IMR-90 (cell line): ENCODE measurements around the gene LYVE1. TPM values are rescaled to one million over a fixed set of nuclear protein-coding genes. Genes with fewer than 3 reads are reported as not detected.

Experiments used
- ATAC-seq: fragments of 200-7000 bp; cut with Tn5 transposase; 2 replicates; pipeline ENCODE4 v1.9.1; 2020; ENCODE audit warnings: low read depth, mild to moderate bottlenecking, moderate library complexity
- BruUV-seq: library from RNA; stranded (reverse); fragments of 400-500 nt; replicated peaks from 2 replicates; lab custom pipeline; 2021; lab: Mats Ljungman, UMichigan
- CTCF ChIA-PET: fragments of 300-600 bp; formaldehyde crosslinking; extraction: SDS; loops from one replicate; lab custom pipeline; 2021; ENCODE audit warnings: antibody characterized with exemption; lab: Yijun Ruan, JAX
- POLR2A ChIA-PET: fragments of 300-600 bp; sonication (Branson Sonifier 250); formaldehyde crosslinking; loops from one replicate; lab custom pipeline; 2022; ENCODE audit warnings: antibody characterized with exemption; ENCODE audit not compliant: unreplicated experiment; lab: Charles Lee
- DNase-seq: peaks from one replicate; pipeline ENCODE4 v3.0.0; 2013
- H2AFZ ChIP-seq: replicated peaks from 2 replicates; pipeline ENCODE3; 2013; ENCODE audit warnings: low read length, mild to moderate bottlenecking; ENCODE audit not compliant: poor library complexity
- H2AK5ac ChIP-seq: 2 replicates; pipeline ENCODE4 v1.6.1; 2013; ENCODE audit warnings: low read depth, low read length, inconsistent platforms
- H2AK9ac ChIP-seq: replicated peaks from 2 replicates; pipeline ENCODE3; 2013; ENCODE audit warnings: mild to moderate bottlenecking, low read depth, low read length, moderate library complexity; ENCODE audit not compliant: poor library complexity
- H2BK120ac ChIP-seq: 2 replicates; pipeline ENCODE4 v1.6.1; 2013; ENCODE audit warnings: low read depth, low read length, inconsistent platforms
- H2BK15ac ChIP-seq: 3 replicates; pipeline ENCODE4 v1.6.1; 2013; ENCODE audit warnings: low read depth, low read length, inconsistent platforms
- H2BK20ac ChIP-seq: 2 replicates; pipeline ENCODE4 v1.6.1; 2013; ENCODE audit warnings: low read depth, mild to moderate bottlenecking, inconsistent platforms, low read length, moderate library complexity
- H2BK5ac ChIP-seq: 2 replicates; pipeline ENCODE4 v1.6.1; 2013; ENCODE audit warnings: mild to moderate bottlenecking, low read depth, low read length, inconsistent platforms; ENCODE audit not compliant: poor library complexity, severe bottlenecking
- H3K14ac ChIP-seq: replicated peaks from 2 replicates; pipeline ENCODE4 v1.6.1; 2013; ENCODE audit warnings: low read depth, low read length, inconsistent platforms
- H3K18ac ChIP-seq: 2 replicates; pipeline ENCODE4 v1.6.1; 2013; ENCODE audit warnings: low read depth, low read length, control low read depth
- H3K23ac ChIP-seq: 2 replicates; pipeline ENCODE4 v1.6.1; 2013; ENCODE audit warnings: low read depth, low read length, inconsistent platforms
- H3K27ac ChIP-seq: 2 replicates; pipeline ENCODE4 v1.5.1; 2013; ENCODE audit warnings: mild to moderate bottlenecking, control low read depth, low read length; ENCODE audit not compliant: insufficient read depth
- H3K27me3 ChIP-seq: 2 replicates; pipeline ENCODE4 v1.6.1; 2013; ENCODE audit warnings: low read length; ENCODE audit not compliant: control insufficient read depth, insufficient read depth
- H3K36me3 ChIP-seq: 2 replicates; pipeline ENCODE4 v1.6.1; 2013; ENCODE audit warnings: low read length, mixed read lengths; ENCODE audit not compliant: control insufficient read depth, insufficient read depth
- H3K4ac ChIP-seq: 2 replicates; pipeline ENCODE4 v1.6.1; 2013; ENCODE audit warnings: low read depth, low read length, inconsistent platforms
- H3K4me1 ChIP-seq: 2 replicates; pipeline ENCODE4 v1.6.1; 2013; ENCODE audit warnings: low read length, mixed read lengths; ENCODE audit not compliant: control insufficient read depth, insufficient read depth
- H3K4me2 ChIP-seq: 2 replicates; pipeline ENCODE4 v1.6.1; 2013; ENCODE audit warnings: low read depth, mild to moderate bottlenecking, control low read depth, low read length, moderate library complexity
- H3K4me3 ChIP-seq: 2 replicates; pipeline ENCODE4 v1.5.1; 2013; ENCODE audit warnings: low read depth, mild to moderate bottlenecking, control low read depth, low read length, moderate library complexity; ENCODE audit not compliant: insufficient read depth
- H3K56ac ChIP-seq: 2 replicates; pipeline ENCODE4 v1.6.1; 2013; ENCODE audit warnings: low read length, inconsistent platforms; ENCODE audit not compliant: insufficient read depth; ENCODE audit errors: extremely low read depth
- H3K79me1 ChIP-seq, 2 experiments: 2 replicates each; pipeline ENCODE4 v1.6.1; 2013; ENCODE audit warnings: low read length in 2 of 2, inconsistent platforms in 1 of 2, low read depth in 1 of 2
- H3K9ac ChIP-seq: 2 replicates; pipeline ENCODE4 v1.6.1; 2013; ENCODE audit warnings: low read depth, low read length, control low read depth
- H3K9me1 ChIP-seq: 2 replicates; pipeline ENCODE4 v1.6.1; 2013; ENCODE audit warnings: low read length, inconsistent platforms; ENCODE audit not compliant: insufficient read depth
- H3K9me3 ChIP-seq: 2 replicates; pipeline ENCODE4 v1.6.1; 2013; ENCODE audit warnings: low read length; ENCODE audit not compliant: control insufficient read depth, insufficient read depth
- H4K20me1 ChIP-seq: 2 replicates; pipeline ENCODE4 v1.6.1; 2013; ENCODE audit warnings: low read length, inconsistent platforms; ENCODE audit not compliant: insufficient read depth
- H4K5ac ChIP-seq: 2 replicates; pipeline ENCODE4 v1.6.1; 2013; ENCODE audit warnings: mild to moderate bottlenecking, low read depth, low read length, control low read depth
- H4K8ac ChIP-seq, 2 experiments: 2 replicates each; pipeline ENCODE4 v1.6.1; 2013; ENCODE audit warnings: low read depth in 2 of 2, low read length in 2 of 2, control low read depth in 1 of 2, inconsistent platforms in 1 of 2
- H4K91ac ChIP-seq: 2 replicates; pipeline ENCODE4 v1.6.1; 2013; ENCODE audit warnings: low read depth, low read length, inconsistent platforms; ENCODE audit not compliant: insufficient read depth
- CHD1 ChIP-seq: IDR thresholded peaks from 2 replicates; pipeline ENCODE4 v1.6.1; 2012; ENCODE audit warnings: low read depth, low read length, improper control_type of control experiment
- MAFK ChIP-seq: IDR thresholded peaks from 2 replicates; pipeline ENCODE4 v1.6.1; 2012; ENCODE audit warnings: low read depth, low read length, improper control_type of control experiment
- MAZ ChIP-seq: IDR thresholded peaks from 2 replicates; pipeline ENCODE4 v1.6.1; 2012; ENCODE audit warnings: low read depth, mild to moderate bottlenecking, low read length, improper control_type of control experiment, moderate library complexity, borderline replicate concordance
- NFE2L2 ChIP-seq: fragments of 150-350 bp; IDR thresholded peaks from 2 replicates; pipeline ENCODE4 v1.6.1; 2016; ENCODE audit warnings: low read depth, mild to moderate bottlenecking, low read length
- POLR2A ChIP-seq: IDR thresholded peaks from 2 replicates; pipeline ENCODE4 v1.6.1; 2012; ENCODE audit warnings: mild to moderate bottlenecking, low read depth, low read length
- RFX5 ChIP-seq: IDR thresholded peaks from 2 replicates; pipeline ENCODE4 v1.8.0; 2012; ENCODE audit warnings: low read depth, mild to moderate bottlenecking, low read length, moderate library complexity
- SMC3 ChIP-seq: fragments of 150-350 bp; IDR thresholded peaks from 2 replicates; pipeline ENCODE4 v1.6.1; 2016; ENCODE audit warnings: low read depth, mild to moderate bottlenecking, antibody characterized with exemption, low read length, moderate library complexity
- WGBS, 2 experiments: methylation state at CpG; one replicate each; pipeline versions ENCODE4 v1.1.5 to v1.1.7; 2013; ENCODE audit warnings: missing lambda C conversion rate in 2 of 2; ENCODE audit not compliant: insufficient read length in 1 of 2; ENCODE audit errors: extremely low coverage in 2 of 2; 5-methylcytosine and 5-hydroxymethylcytosine counted together
- dilution Hi-C: fragments of 300-500 bp; cut with HindIII; formaldehyde crosslinking; loops from one replicate; pipeline ENCODE4 v1.14.3; 2018; ENCODE audit warnings: low sequenced_read_pairs; ENCODE audit not compliant: unreplicated experiment
- in situ Hi-C: fragments of 300-500 bp; cut with MboI; formaldehyde crosslinking; loops from 3 replicates; pipeline ENCODE4 v1.14.3; 2019; ENCODE audit warnings: low sequenced_read_pairs, inconsistent platforms, mixed read lengths
- intact Hi-C: fragments of 100-400 bp; cut with micrococcal nuclease; formaldehyde crosslinking; loops from 2 replicates; pipeline ENCODE4 v1.10.0; 2022
- polyA plus RNA-seq, 3 experiments: library from polyadenylated mRNA; depleted of rRNA; stranded (reverse); fragments of >200 nt; gene quantifications; 2 replicates each; pipeline ENCODE4 v1.2.3, GENCODE V29; 2012; ENCODE audit warnings: low replicate concordance in 1 of 3
- total RNA-seq: library from RNA; depleted of rRNA; stranded (reverse); fragments of >200 nt; gene quantifications from 2 replicates; pipeline ENCODE4 v1.2.3, GENCODE V29; 2012
- TF ChIP-seq, protein P1 (sequence below): fragments of 150-350 bp; IDR thresholded peaks from 2 replicates; pipeline ENCODE4 v1.6.1; 2017; ENCODE audit warnings: mild to moderate bottlenecking, antibody characterized with exemption, low read length, low read depth

Gene LYVE1
- total and polyA plus RNA-seq, 2 of the 4 experiments (the other 2 are of a cell fraction) = not detected

DNA sequence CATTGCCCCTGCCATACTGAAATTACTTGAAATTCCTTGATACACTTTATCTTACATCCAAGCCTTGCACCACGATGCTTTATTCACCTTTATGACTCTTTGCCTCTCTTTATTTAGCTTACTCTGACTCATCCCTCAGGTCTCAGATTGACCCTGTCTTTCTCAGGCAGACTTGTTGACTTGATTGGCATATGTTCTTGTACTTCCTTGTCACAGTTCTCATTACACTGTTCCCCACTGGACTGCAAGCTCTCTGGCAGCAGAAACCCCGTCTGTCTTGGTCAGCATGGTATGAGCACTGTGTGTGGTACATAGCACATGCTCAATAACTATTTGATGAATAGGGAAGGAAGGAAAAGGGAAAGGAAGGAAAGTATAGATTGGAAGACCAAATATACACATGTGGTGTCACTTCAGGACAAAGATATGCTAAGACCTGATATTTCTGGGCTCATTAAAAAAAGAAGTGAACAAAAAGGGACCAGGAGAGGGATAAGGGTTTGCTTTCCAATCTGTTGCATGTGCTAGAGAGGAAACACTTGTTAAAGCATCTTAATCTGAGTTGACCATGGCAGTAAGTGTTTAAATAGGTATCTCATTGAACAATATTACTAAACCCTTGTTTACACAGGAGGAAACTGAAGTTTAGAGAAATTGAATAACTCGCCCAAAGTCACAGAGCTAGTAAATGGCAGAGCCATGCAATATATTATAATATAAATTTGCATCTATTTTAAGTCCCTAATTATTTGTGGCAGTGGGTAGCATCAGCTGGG lies 7.2 kb downstream of the LYVE1 start:
- Histone ChIP-seq H4K8ac (no peak overlapping the region), H3K56ac (no peak overlapping the region; the same call in 1 of the 2 replicates), H3K9me3 (no peaks in the 10 kb centered on the region), H3K27ac (no peak overlapping the region), H3K4ac (peak overlapping the region; percentile 8; the same call in 1 of the 2 replicates), H2BK20ac (peak overlapping the region; percentile 33; the same call in 1 of the 2 replicates), H3K18ac (no peak overlapping the region), H2BK120ac (no peak overlapping the region; the same call in 1 of the 2 replicates), H4K91ac (no peak overlapping the region), H3K9ac (no peak overlapping the region), H3K4me3 (no peak overlapping the region), H3K27me3 (no peaks in the 10 kb centered on the region), H2BK15ac (peak overlapping the region; percentile 67; the same call in 2 of the 3 replicates), H3K9me1 (peaks cover 5% of the 10 kb centered on the region), H4K5ac (no peak overlapping the region), H3K23ac (no peak overlapping the region), H2AFZ (no peak overlapping the region), H3K79me1 (no peaks in the 10 kb centered on the region), H3K14ac (no peak overlapping the region), H2BK5ac (no peak overlapping the region), H2AK5ac (peak overlapping the region; percentile 44; the same call in 1 of the 2 replicates), H3K4me2 (no peak overlapping the region), H2AK9ac (no peak overlapping the region), H3K36me3 (no peaks in the 10 kb centered on the region), H4K20me1 (no peaks in the 10 kb centered on the region), H3K4me1 (no peaks in the 10 kb centered on the region)
- DNase-seq (no peak), ATAC-seq (no peak)
- intact Hi-C loops (no loop called here), in situ Hi-C loops (no loop called here), dilution Hi-C loops (no loop called here)
- 100% methylated on average over 1 of the region's 3 CpGs; no CpG with 5 or more reads in 1 of the 2 experiments for WGBS, 2 experiments
- no TSS peak for BruUV-seq
- TF ChIP-seq POLR2A (no peak), RFX5 (no peak), MAZ (no peak), NFE2L2 (no peak), SMC3 (no peak), MAFK (no peak), CHD1 (no peak)
- TF ChIP-seq, protein P1, sequence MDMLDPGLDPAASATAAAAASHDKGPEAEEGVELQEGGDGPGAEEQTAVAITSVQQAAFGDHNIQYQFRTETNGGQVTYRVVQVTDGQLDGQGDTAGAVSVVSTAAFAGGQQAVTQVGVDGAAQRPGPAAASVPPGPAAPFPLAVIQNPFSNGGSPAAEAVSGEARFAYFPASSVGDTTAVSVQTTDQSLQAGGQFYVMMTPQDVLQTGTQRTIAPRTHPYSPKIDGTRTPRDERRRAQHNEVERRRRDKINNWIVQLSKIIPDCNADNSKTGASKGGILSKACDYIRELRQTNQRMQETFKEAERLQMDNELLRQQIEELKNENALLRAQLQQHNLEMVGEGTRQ = no peak
- CTCF ChIA-PET = interaction anchor here (1.3 kb wide), 1 partner anchor 13 kb away, joined by 3 read pairs; no protein-coding TSS in a partner anchor
- POLR2A ChIA-PET = interaction anchor here (0.6 kb wide), 1 partner anchor 256 kb away, joined by 3 read pairs; the partner anchor contains the start of gene ADM
